Stromal cell of bone marrow (primary cell): ENCODE measurements around the gene THEM5.

Source experiments
- DNase-seq: peaks from one replicate; pipeline ENCODE4 v3.0.0-alpha.2; 2012; ENCODE audit warnings: low read depth

The THEM5 gene

GRCh38 chr1:151839457-151840403 lies 13.8 kb downstream of the THEM5 start, which contains the start of gene C2CD4D:
Gene C2CD4D, minus strand, starts transcription at chr1:151839820. Its CDS starts 831 bp downstream, at chr1:151838989.
- DNase-seq: no peak

- DNase-seq: no peak
Observed at GRCh38 chr1:151839082-151839412, 14.5 kb downstream of the THEM5 start.

GRCh38 chr1:151838222-151839081 lies 15.1 kb downstream of the THEM5 start:
- DNase-seq: no peak

- no peak for DNase-seq
Observed at GRCh38 chr1:151837884-151838221, 15.7 kb downstream of the THEM5 start.

GRCh38 chr1:151837197-151837596 lies 16.3 kb downstream of the THEM5 start:
- DNase-seq: no peak

GRCh38 chr1:151835596-151835995 lies 17.9 kb downstream of the THEM5 start:
- no peak for DNase-seq

- DNase-seq: no peak
Observed at GRCh38 chr1:151834239-151834638, 19.3 kb downstream of the THEM5 start.

GRCh38 chr1:151833172-151833900 lies 20.2 kb downstream of the THEM5 start:
- DNase-seq: no peak

GRCh38 chr1:151832318-151832980 lies 21.1 kb downstream of the THEM5 start:
- peak; percentile 36 for DNase-seq

- DNase-seq: no peak
Observed at GRCh38 chr1:151831605-151832004, 21.9 kb downstream of the THEM5 start, which contains the start of gene RORC. Gene RORC, minus strand, starts transcription at chr1:151831802. Its CDS starts 38 bp downstream, at chr1:151831764.

GRCh38 chr1:151831256-151831591 lies 22.3 kb downstream of the THEM5 start:
- DNase-seq: no peak

GRCh38 chr1:151830055-151830454 lies 23.5 kb downstream of the THEM5 start:
- no peak for DNase-seq

GRCh38 chr1:151829352-151830046 lies 24.0 kb downstream of the THEM5 start:
- DNase-seq: no peak

- DNase-seq: no peak
Observed at GRCh38 chr1:151828921-151829320, 24.6 kb downstream of the THEM5 start.

- DNase-seq: no peak
Observed at GRCh38 chr1:151827853-151828252, 25.7 kb downstream of the THEM5 start.

GRCh38 chr1:151825751-151826660 lies 27.5 kb downstream of the THEM5 start:
- no peak for DNase-seq

GRCh38 chr1:151825204-151825603 lies 28.3 kb downstream of the THEM5 start:
- no peak for DNase-seq

- no peak for DNase-seq
Observed at GRCh38 chr1:151823175-151823574, 30.3 kb downstream of the THEM5 start.

GRCh38 chr1:151822404-151822803 lies 31.1 kb downstream of the THEM5 start:
- DNase-seq: no peak

GRCh38 chr1:151820940-151821339 lies 32.6 kb downstream of the THEM5 start:
- DNase-seq: no peak
